ENCODE measurements around the gene CDKL5. TPM values are rescaled to one million over a fixed set of nuclear protein-coding genes. Genes with fewer than 3 reads are reported as not detected.

The CDKL5 gene
- total RNA-seq, 1 experiment from 2014 or later, result 0.82 TPM

DNA sequence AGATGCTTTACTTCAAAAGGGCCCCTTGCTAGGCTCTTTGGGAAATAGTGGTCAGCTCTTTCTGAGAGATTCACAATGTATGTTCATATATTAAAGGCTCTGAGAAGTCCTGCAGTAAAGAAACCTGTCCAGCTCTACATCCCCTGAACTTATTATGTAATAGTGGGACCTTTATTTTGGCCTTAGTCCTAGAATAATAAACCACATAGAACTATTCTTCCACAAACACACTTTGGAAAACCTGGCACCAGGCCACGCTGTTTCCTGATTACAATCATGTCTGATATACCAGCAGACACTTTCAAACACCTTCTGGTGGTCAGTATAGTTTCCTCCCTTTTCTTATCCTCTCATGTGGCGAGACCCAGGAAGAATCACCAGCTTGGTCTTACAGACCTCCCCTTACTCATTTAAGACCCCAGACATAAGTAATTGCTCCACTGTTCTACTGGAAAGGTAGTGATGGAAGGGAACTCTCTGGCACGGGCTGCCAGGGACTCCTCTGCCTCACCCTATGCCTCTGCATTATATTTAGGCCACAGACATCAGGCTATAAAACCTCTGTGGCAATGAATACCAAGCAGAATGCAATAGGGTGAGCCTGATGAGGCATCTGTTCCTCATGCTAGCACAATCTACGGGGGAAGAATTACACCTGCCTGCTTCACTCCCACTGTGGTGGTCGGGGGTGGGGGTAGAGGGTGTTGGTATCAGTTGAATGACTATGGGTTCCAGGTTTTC lies 276.4 kb downstream of the CDKL5 start:
- DNase-seq, result no peak
- no peaks in the 10 kb centered on the region for H3K9me2 ChIP-seq (replicated peaks; ENCODE audit: insufficient read depth, low read length)
- H3K4me3 ChIP-seq (ENCODE audit: low read length), result no peak overlapping the region
- H3K79me2 ChIP-seq (ENCODE audit: low read length), result no peaks in the 10 kb centered on the region
- H3K4me1 ChIP-seq (ENCODE audit: low read length), result no peaks in the 10 kb centered on the region
- no peak overlapping the region for H2AFZ ChIP-seq (ENCODE audit: low read length)
- no peaks in the 10 kb centered on the region for H3K9me3 ChIP-seq (ENCODE audit: low read length)
- H3K36me3 ChIP-seq (ENCODE audit: insufficient read depth, low read length), result no peaks in the 10 kb centered on the region
- no peak overlapping the region for H3K27ac ChIP-seq (ENCODE audit: low read length)
- H4K20me1 ChIP-seq (ENCODE audit: insufficient read depth, low read depth, low read length), result no peaks in the 10 kb centered on the region
- H3K9ac ChIP-seq (ENCODE audit: low read length), result no peak overlapping the region
- no peaks in the 10 kb centered on the region for H3K27me3 ChIP-seq (ENCODE audit: low read length)
- no peak overlapping the region for H3K4me2 ChIP-seq (ENCODE audit: low read depth, low read length, poor library complexity, severe bottlenecking)

DNA sequence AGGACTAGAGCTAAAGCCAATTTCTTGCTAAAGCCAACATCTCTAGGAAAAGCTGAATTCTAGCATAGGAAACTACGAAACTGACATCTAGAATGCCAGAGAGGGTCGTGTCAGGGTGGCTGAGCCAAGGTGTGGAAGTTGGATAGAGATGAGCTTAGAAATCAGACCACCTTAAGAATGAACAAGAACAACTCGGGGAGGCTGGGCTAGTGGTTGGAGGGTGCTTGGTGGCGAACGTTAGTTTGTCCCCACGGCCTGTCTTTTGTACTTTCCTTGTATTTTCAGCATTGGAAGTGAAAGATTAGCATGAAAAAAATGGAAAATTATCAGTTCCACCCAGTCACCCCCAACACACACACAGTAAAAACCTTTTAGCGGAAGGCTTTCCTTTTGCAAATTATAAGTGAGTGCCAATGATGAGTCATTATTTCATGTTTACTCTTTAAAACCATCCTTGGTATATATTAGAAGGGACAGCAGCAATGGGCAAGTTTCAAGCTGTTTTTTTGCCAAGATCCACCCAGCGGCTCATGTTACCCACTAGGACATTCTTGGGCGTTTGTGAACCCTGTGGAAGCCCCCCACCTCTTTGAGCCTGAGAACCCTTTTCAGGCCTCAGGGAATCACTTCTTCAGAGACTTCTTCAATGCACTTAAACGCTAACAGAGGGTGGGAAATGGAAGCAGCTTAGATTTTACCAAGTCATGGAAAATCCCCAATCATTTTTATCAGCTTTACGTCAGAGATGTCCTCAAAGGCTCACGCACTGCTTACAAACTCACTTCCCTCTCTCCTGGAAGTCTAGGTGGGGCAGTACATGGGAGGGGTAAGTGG lies 277.2 kb downstream of the CDKL5 start:
- Histone ChIP-seq H3K4me2 (ENCODE audit: low read depth, low read length, poor library complexity, severe bottlenecking) (no peak overlapping the region), H3K4me3 (ENCODE audit: low read length) (no peak overlapping the region)
- DNase-seq, result no peak

More for the DNA sequence above, 277.2 kb downstream of the CDKL5 start:
- Histone ChIP-seq H3K27ac (ENCODE audit: low read length) (no peak overlapping the region), H2AFZ (ENCODE audit: low read length) (no peak overlapping the region), H3K79me2 (ENCODE audit: low read length) (no peaks in the 10 kb centered on the region), H3K4me1 (ENCODE audit: low read length) (no peaks in the 10 kb centered on the region), H3K27me3 (ENCODE audit: low read length) (no peaks in the 10 kb centered on the region), H3K36me3 (ENCODE audit: insufficient read depth, low read length) (no peaks in the 10 kb centered on the region), H4K20me1 (ENCODE audit: insufficient read depth, low read depth, low read length) (no peaks in the 10 kb centered on the region), H3K9me3 (ENCODE audit: low read length) (no peaks in the 10 kb centered on the region), H3K9me2 (replicated peaks; ENCODE audit: insufficient read depth, low read length) (no peaks in the 10 kb centered on the region), H3K9ac (ENCODE audit: low read length) (no peak overlapping the region)

Small RNA genes lying within 50 kb of the gene (small RNA-seq; reads per million reads assigned to genes)
- gene RF00019, result not detected

Other genes starting within 250 kb of the CDKL5 start
- not detected in 2 replicates for gene BEND2, start 204.7 kb upstream of the CDKL5 start, total RNA-seq (2014; rRNA removed; shearing (Covaris generic); ENCODE audit: low replicate concordance)
- not detected in 2 replicates for gene SCML2, start 70.9 kb upstream of the CDKL5 start, total RNA-seq (2014; rRNA removed; shearing (Covaris generic); ENCODE audit: low replicate concordance)
- gene RS1, start 246.5 kb downstream of the CDKL5 start, total RNA-seq (2014; rRNA removed; shearing (Covaris generic); ENCODE audit: low replicate concordance), result not detected in 2 replicates